ENCODE measurements around the gene DRC1.
"Not testable (repeated sequence)": the region's sequence is repeated elsewhere in the genome, so short reads cannot be mapped to it uniquely, and the experiment has no call there.

- not testable (repeated sequence) for TF ChIP-seq CTCF, EZH2phosphoT487 (IDR thresholded peaks at IDR 0.05; ENCODE audit: low read length)
Observed at GRCh38 chr2:26354469-26354868, 47.3 kb upstream of the DRC1 start.
